HL-60 (cell line): Measurements from ENCODE around the gene BSPH1.
"Not testable (repeated sequence)": the region's sequence is repeated elsewhere in the genome, so short reads cannot be mapped to it uniquely, and the experiment has no call there.

ENCODE experiments used
- CTCF ChIP-seq: IDR thresholded peaks from one replicate; pipeline ENCODE4 v1.5.1; 2011; ENCODE audit warnings: low read length, control low read depth, inconsistent platforms; ENCODE audit not compliant: insufficient read depth
- TF ChIP-seq, protein P1 (sequence below): IDR thresholded peaks from 2 replicates; pipeline ENCODE4 v1.6.1; 2012; ENCODE audit warnings: low read depth; ENCODE audit not compliant: insufficient replicate concordance

DNA sequence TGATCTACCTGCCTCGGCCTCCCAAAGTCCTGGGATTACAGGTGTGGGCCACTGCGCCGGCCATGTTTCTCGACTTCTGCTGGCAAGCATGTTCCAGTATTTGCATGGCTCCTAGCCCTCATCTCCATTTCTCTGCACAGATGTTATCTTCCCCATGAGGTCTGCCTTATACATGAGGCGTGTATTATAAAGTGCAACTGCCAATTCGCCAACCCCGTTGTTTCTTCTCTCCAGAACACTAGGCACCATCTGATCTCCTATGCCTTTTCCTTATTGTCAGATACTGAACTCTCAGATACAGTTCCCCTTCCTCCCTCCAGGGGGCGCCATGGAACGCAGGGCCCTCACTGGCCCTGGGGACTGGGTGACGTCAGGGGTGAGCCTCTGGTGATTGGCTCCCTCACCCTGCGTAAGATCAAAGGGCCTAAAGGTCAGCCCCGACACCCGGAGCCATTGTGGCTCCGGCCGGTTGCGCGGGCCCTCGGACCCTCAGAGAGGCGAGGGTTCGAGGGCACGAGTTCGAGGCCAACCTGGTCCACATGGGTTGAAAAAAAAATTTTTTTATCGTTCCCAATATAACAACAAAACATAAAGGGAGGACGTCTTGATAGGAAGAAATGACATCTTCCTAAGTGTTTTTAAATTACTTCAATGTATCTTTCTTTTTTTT, 42.0 kb downstream of the BSPH1 start:
- TF ChIP-seq, protein P1, sequence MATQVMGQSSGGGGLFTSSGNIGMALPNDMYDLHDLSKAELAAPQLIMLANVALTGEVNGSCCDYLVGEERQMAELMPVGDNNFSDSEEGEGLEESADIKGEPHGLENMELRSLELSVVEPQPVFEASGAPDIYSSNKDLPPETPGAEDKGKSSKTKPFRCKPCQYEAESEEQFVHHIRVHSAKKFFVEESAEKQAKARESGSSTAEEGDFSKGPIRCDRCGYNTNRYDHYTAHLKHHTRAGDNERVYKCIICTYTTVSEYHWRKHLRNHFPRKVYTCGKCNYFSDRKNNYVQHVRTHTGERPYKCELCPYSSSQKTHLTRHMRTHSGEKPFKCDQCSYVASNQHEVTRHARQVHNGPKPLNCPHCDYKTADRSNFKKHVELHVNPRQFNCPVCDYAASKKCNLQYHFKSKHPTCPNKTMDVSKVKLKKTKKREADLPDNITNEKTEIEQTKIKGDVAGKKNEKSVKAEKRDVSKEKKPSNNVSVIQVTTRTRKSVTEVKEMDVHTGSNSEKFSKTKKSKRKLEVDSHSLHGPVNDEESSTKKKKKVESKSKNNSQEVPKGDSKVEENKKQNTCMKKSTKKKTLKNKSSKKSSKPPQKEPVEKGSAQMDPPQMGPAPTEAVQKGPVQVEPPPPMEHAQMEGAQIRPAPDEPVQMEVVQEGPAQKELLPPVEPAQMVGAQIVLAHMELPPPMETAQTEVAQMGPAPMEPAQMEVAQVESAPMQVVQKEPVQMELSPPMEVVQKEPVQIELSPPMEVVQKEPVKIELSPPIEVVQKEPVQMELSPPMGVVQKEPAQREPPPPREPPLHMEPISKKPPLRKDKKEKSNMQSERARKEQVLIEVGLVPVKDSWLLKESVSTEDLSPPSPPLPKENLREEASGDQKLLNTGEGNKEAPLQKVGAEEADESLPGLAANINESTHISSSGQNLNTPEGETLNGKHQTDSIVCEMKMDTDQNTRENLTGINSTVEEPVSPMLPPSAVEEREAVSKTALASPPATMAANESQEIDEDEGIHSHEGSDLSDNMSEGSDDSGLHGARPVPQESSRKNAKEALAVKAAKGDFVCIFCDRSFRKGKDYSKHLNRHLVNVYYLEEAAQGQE: not testable (repeated sequence)
- not testable (repeated sequence) for TF ChIP-seq CTCF
